CD14-positive monocyte (primary cell): ENCODE measurements around the gene POLR3K. TPM values are rescaled to one million over a fixed set of nuclear protein-coding genes. Genes with fewer than 3 reads are reported as not detected.

ENCODE experiments used
- DNase-seq, 3 donors: peaks; one replicate each; pipeline ENCODE4 v3.0.0-alpha.2; 2011 to 2022
- H2AFZ ChIP-seq: 2 replicates; pipeline ENCODE4 v1.6.0; 2012; ENCODE audit warnings: mild to moderate bottlenecking, low read depth, low read length, inconsistent platforms; ENCODE audit not compliant: insufficient read depth, poor library complexity, severe bottlenecking
- H3K27ac ChIP-seq, 2 donors: 1 replicate in 1 of 2; 2 replicates in 1 of 2; pipeline ENCODE4 v1.5.1; 2012 to 2013; ENCODE audit warnings: low read length in 2 of 2, control low read depth in 1 of 2, inconsistent platforms in 1 of 2, low read depth in 1 of 2, mild to moderate bottlenecking in 1 of 2
- H3K27me3 ChIP-seq, 2 donors: one replicate each; pipeline versions ENCODE4 v1.6.0 to v1.6.1; 2011 to 2013; ENCODE audit warnings: low read length in 2 of 2; ENCODE audit not compliant: control insufficient read depth in 2 of 2, insufficient read depth in 2 of 2
- H3K36me3 ChIP-seq, 2 donors: replicated peaks in 1 of 2; 1 replicate in 1 of 2; 2 replicates in 1 of 2; pipeline versions ENCODE4 v1.5.1 to v1.6.1; 2012 to 2013; ENCODE audit warnings: low read length in 2 of 2, control low read depth in 1 of 2, inconsistent platforms in 1 of 2, mild to moderate bottlenecking in 1 of 2; ENCODE audit not compliant: insufficient read depth in 2 of 2, control insufficient read depth in 1 of 2
- H3K4me1 ChIP-seq, 2 donors: 1 replicate in 1 of 2; 2 replicates in 1 of 2; pipeline versions ENCODE4 v1.5.1 to v1.6.1; 2012 to 2013; ENCODE audit warnings: low read length in 2 of 2, control low read depth in 1 of 2, inconsistent platforms in 1 of 2, mild to moderate bottlenecking in 1 of 2, moderate library complexity in 1 of 2; ENCODE audit not compliant: insufficient read depth in 2 of 2, control insufficient read depth in 1 of 2
- H3K4me2 ChIP-seq: replicated peaks from 2 replicates; pipeline ENCODE3; 2012; ENCODE audit warnings: low read length, moderate library complexity, mild to moderate bottlenecking; ENCODE audit not compliant: poor library complexity, severe bottlenecking; ENCODE audit errors: extremely low read depth
- H3K4me3 ChIP-seq, 3 experiments: fragments of 200-600 bp in 1 of 3; sonication (generic) in 1 of 3; replicated peaks in 1 of 3; 1 replicate in 2 of 3; 2 replicates in 1 of 3; pipeline ENCODE4 v1.5.1; 2011 to 2013; ENCODE audit warnings: low read length in 3 of 3, mild to moderate bottlenecking in 3 of 3, control low read depth in 2 of 3, low read depth in 2 of 3, inconsistent platforms in 1 of 3, moderate library complexity in 1 of 3
- H3K79me2 ChIP-seq: 2 replicates; pipeline ENCODE4 v1.6.0; 2012; ENCODE audit warnings: mild to moderate bottlenecking, control low read depth, inconsistent platforms, low read length, moderate library complexity; ENCODE audit not compliant: insufficient read depth
- H3K9ac ChIP-seq: 2 replicates; pipeline ENCODE4 v1.6.0; 2017; ENCODE audit warnings: low read length, mild to moderate bottlenecking; ENCODE audit not compliant: insufficient read depth, poor library complexity, severe bottlenecking
- H3K9me3 ChIP-seq, 2 donors: replicated peaks in 1 of 2; 1 replicate in 1 of 2; 2 replicates in 1 of 2; pipeline versions ENCODE4 v1.5.1 to v1.6.1; 2012 to 2013; ENCODE audit warnings: low read length in 2 of 2, control low read depth in 1 of 2; ENCODE audit not compliant: control insufficient read depth in 1 of 2, insufficient read depth in 1 of 2
- H4K20me1 ChIP-seq: 2 replicates; pipeline ENCODE4 v1.6.0; 2012; ENCODE audit warnings: mild to moderate bottlenecking, low read length, control low read depth, moderate library complexity; ENCODE audit not compliant: insufficient read depth
- H3K27ac Mint-ChIP-seq, 7 donors: one replicate each; pipeline ENCODE4 v1.8.0; 2020; ENCODE audit warnings: mild to moderate bottlenecking in 7 of 7, mixed read lengths in 7 of 7, moderate library complexity in 6 of 7, inconsistent platforms in 2 of 7
- H3K27me3 Mint-ChIP-seq, 3 donors: one replicate each; pipeline ENCODE4 v1.8.0; 2021 to 2022; ENCODE audit warnings: low read depth in 3 of 3, mild to moderate bottlenecking in 3 of 3, mixed read lengths in 3 of 3, moderate library complexity in 3 of 3, inconsistent platforms in 1 of 3
- H3K36me3 Mint-ChIP-seq, 2 donors: one replicate each; pipeline ENCODE4 v1.8.0; 2020; ENCODE audit warnings: mixed read lengths in 2 of 2, inconsistent platforms in 1 of 2, mild to moderate bottlenecking in 1 of 2
- H3K4me1 Mint-ChIP-seq: one replicate; pipeline ENCODE4 v1.8.0; 2020; ENCODE audit warnings: mild to moderate bottlenecking, mixed read lengths
- H3K4me3 Mint-ChIP-seq, 2 donors: one replicate each; pipeline ENCODE4 v1.8.0; 2020; ENCODE audit warnings: mild to moderate bottlenecking in 2 of 2, mixed read lengths in 2 of 2, moderate library complexity in 1 of 2
- H3K9me3 Mint-ChIP-seq, 7 donors: one replicate each; pipeline ENCODE4 v1.8.0; 2020 to 2022; ENCODE audit warnings: mixed read lengths in 7 of 7, mild to moderate bottlenecking in 6 of 7, moderate library complexity in 6 of 7, inconsistent platforms in 2 of 7
- CTCF ChIP-seq: fragments of 200-600 bp; IDR thresholded peaks from one replicate; pipeline ENCODE4 v1.8.0; 2022; ENCODE audit warnings: antibody characterized with exemption, mild to moderate bottlenecking
- WGBS: methylation state at CpG from one replicate; pipeline ENCODE4 v1.1.5; 2013; ENCODE audit warnings: missing lambda C conversion rate; ENCODE audit not compliant: insufficient coverage; 5-methylcytosine and 5-hydroxymethylcytosine counted together
- intact Hi-C, 2 donors: fragments of 100-400 bp; cut with micrococcal nuclease; formaldehyde crosslinking; loops; one replicate each; pipeline versions ENCODE4 v1.15.0 to v1.15.1; 2023
- polyA plus RNA-seq, 3 donors: library from polyadenylated mRNA; depleted of rRNA in 1 of 3; unstranded in 2 of 3; stranded (reverse) in 1 of 3; fragments of 300-500 nt in 2 of 3; fragments of >200 nt in 1 of 3; fragmentation: Illumina TruSeq in 2 of 3; gene quantifications; 1 replicate in 2 of 3; 2 replicates in 1 of 3; pipeline ENCODE4 v1.2.3, GENCODE V29; 2012 to 2021

POLR3K gene
- polyA plus RNA-seq, 3 donors = 9.9 to 20.8 (median 18.7) TPM

- H3K4me2 ChIP-seq = no peak overlapping the region
These were observed 12.3 kb upstream of the POLR3K start for GRCh38 chr16:65745-66144.

GRCh38 chr16:64914-65255, 11.5 kb upstream of the POLR3K start:
- DNase-seq = no peak
- H3K79me2 ChIP-seq = no peaks in the 10 kb centered on the region
- H2AFZ ChIP-seq = no peak overlapping the region
- Mint-ChIP-seq H3K9me3 (no peaks in the 10 kb centered on the region), H3K36me3 (no peaks in the 10 kb centered on the region), H3K4me3 (no peak overlapping the region), H3K27me3 (peaks cover 6 to 31% (median 14%) of the 10 kb centered on the region in 3 donors), H3K4me1 (peaks cover 5% of the 10 kb centered on the region), H3K27ac (peak overlapping the region in 1 of 7 donors; percentile 74)
- no peaks in the 10 kb centered on the region for H3K4me1 ChIP-seq
- TF ChIP-seq CTCF = no peak
- no peaks in the 10 kb centered on the region for H3K9me3 ChIP-seq
- H3K27ac ChIP-seq = no peak overlapping the region
- H3K27me3 ChIP-seq = peaks cover 0 to 7% of the 10 kb centered on the region in 2 donors
- no peak overlapping the region for H3K9ac ChIP-seq
- H3K4me3 ChIP-seq = no peak overlapping the region
- no peaks in the 10 kb centered on the region for H4K20me1 ChIP-seq
- no peaks in the 10 kb centered on the region for H3K36me3 ChIP-seq
- intact Hi-C loops = loop anchor here (1.0 kb wide), 1 partner anchor 32 kb away; no protein-coding TSS in a partner anchor
- H3K4me2 ChIP-seq = no peak overlapping the region
- WGBS = 90% methylated on average over 7 of the region's 9 CpGs

More at GRCh38 chr16:65745-66144, 12.3 kb upstream of the POLR3K start:
- peak; percentile 90 for TF ChIP-seq CTCF
- WGBS = 18% methylated on average over 17 of the region's 17 CpGs
- H3K4me3 ChIP-seq = no peak overlapping the region
- no peaks in the 10 kb centered on the region for H3K79me2 ChIP-seq
- intact Hi-C loops = loop anchor here (1.0 kb wide), 1 partner anchor 32 kb away; no protein-coding TSS in a partner anchor
- H3K9ac ChIP-seq = no peak overlapping the region
- Mint-ChIP-seq H3K27me3 (peaks cover 14 to 38% (median 20%) of the 10 kb centered on the region in 3 donors), H3K27ac (no peak overlapping the region), H3K4me3 (no peak overlapping the region), H3K9me3 (peaks cover 0 to under 1% (median 0%) of the 10 kb centered on the region in 7 donors), H3K4me1 (peaks cover 5% of the 10 kb centered on the region), H3K36me3 (no peaks in the 10 kb centered on the region)
- H3K27ac ChIP-seq = no peak overlapping the region
- peak; percentile 64 to 76 (median 73) for DNase-seq
- H3K9me3 ChIP-seq = no peaks in the 10 kb centered on the region
- H2AFZ ChIP-seq = no peak overlapping the region
- no peaks in the 10 kb centered on the region for H3K36me3 ChIP-seq
- peaks cover 0 to 16% of the 10 kb centered on the region in 2 donors for H3K27me3 ChIP-seq
- no peaks in the 10 kb centered on the region for H4K20me1 ChIP-seq
- no peaks in the 10 kb centered on the region for H3K4me1 ChIP-seq
